ENCODE data around the gene FAM13A.

FAM13A gene

GRCh38 chr4:88897752-88898151 is 159.2 kb downstream of the FAM13A start:
- TF ChIP-seq TAF1 (IDR thresholded peaks at IDR 0.05; ENCODE audit: low read depth) (no peak), RAD21 (IDR thresholded peaks at IDR 0.05; ENCODE audit: low read depth) (no peak), CREB1 (IDR thresholded peaks at IDR 0.05; ENCODE audit: low read depth) (no peak), TCF12 (IDR thresholded peaks at IDR 0.05; ENCODE audit: low read depth) (no peak), YY1 (IDR thresholded peaks at IDR 0.05; ENCODE audit: low read depth) (no peak), MAX (IDR thresholded peaks at IDR 0.05) (no peak), EGR1 (IDR thresholded peaks at IDR 0.05) (no peak), ZBTB7A (IDR thresholded peaks at IDR 0.05; ENCODE audit: low read depth) (no peak), NFIC (IDR thresholded peaks at IDR 0.05) (no peak), EP300 (IDR thresholded peaks at IDR 0.05; ENCODE audit: borderline replicate concordance) (no peak), CEBPB (IDR thresholded peaks at IDR 0.05) (no peak), REST (IDR thresholded peaks at IDR 0.05; ENCODE audit: low read depth) (no peak), TEAD4 (IDR thresholded peaks at IDR 0.05) (no peak), FOXM1 (IDR thresholded peaks at IDR 0.05; ENCODE audit: borderline replicate concordance, low read depth) (no peak)
- TF ChIP-seq, protein P1, sequence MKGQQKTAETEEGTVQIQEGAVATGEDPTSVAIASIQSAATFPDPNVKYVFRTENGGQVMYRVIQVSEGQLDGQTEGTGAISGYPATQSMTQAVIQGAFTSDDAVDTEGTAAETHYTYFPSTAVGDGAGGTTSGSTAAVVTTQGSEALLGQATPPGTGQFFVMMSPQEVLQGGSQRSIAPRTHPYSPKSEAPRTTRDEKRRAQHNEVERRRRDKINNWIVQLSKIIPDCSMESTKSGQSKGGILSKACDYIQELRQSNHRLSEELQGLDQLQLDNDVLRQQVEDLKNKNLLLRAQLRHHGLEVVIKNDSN (IDR thresholded peaks at IDR 0.05) = no peak

GRCh38 chr4:88897180-88897579 is 159.8 kb downstream of the FAM13A start:
- TF ChIP-seq MAX (IDR thresholded peaks at IDR 0.05) (no peak), REST (IDR thresholded peaks at IDR 0.05; ENCODE audit: low read depth) (no peak), TCF12 (IDR thresholded peaks at IDR 0.05; ENCODE audit: low read depth) (no peak), EGR1 (IDR thresholded peaks at IDR 0.05) (no peak), EP300 (IDR thresholded peaks at IDR 0.05; ENCODE audit: borderline replicate concordance) (no peak), RAD21 (IDR thresholded peaks at IDR 0.05; ENCODE audit: low read depth) (no peak), NFIC (IDR thresholded peaks at IDR 0.05) (no peak), FOXM1 (IDR thresholded peaks at IDR 0.05; ENCODE audit: borderline replicate concordance, low read depth) (no peak), TEAD4 (IDR thresholded peaks at IDR 0.05) (no peak), YY1 (IDR thresholded peaks at IDR 0.05; ENCODE audit: low read depth) (no peak), CEBPB (IDR thresholded peaks at IDR 0.05) (no peak)
- TF ChIP-seq, protein P1 (IDR thresholded peaks at IDR 0.05) = no peak

GRCh38 chr4:88893961-88894360 is 163.0 kb downstream of the FAM13A start:
- TF ChIP-seq TEAD4 (IDR thresholded peaks at IDR 0.05) (no peak), ZBTB7A (IDR thresholded peaks at IDR 0.05; ENCODE audit: low read depth) (no peak), MAX (IDR thresholded peaks at IDR 0.05) (no peak), CEBPB (IDR thresholded peaks at IDR 0.05) (no peak), TAF1 (IDR thresholded peaks at IDR 0.05; ENCODE audit: low read depth) (no peak), TCF12 (IDR thresholded peaks at IDR 0.05; ENCODE audit: low read depth) (no peak), RAD21 (IDR thresholded peaks at IDR 0.05; ENCODE audit: low read depth) (no peak), EP300 (IDR thresholded peaks at IDR 0.05; ENCODE audit: borderline replicate concordance) (no peak), YY1 (IDR thresholded peaks at IDR 0.05; ENCODE audit: low read depth) (no peak), CREB1 (IDR thresholded peaks at IDR 0.05; ENCODE audit: low read depth) (no peak), FOXM1 (IDR thresholded peaks at IDR 0.05; ENCODE audit: borderline replicate concordance, low read depth) (no peak), NFIC (IDR thresholded peaks at IDR 0.05) (no peak)
- TF ChIP-seq, protein P1 (IDR thresholded peaks at IDR 0.05) = no peak

- TF ChIP-seq TEAD4 (IDR thresholded peaks at IDR 0.05) (no peak), RAD21 (IDR thresholded peaks at IDR 0.05; ENCODE audit: low read depth) (no peak), TAF1 (IDR thresholded peaks at IDR 0.05; ENCODE audit: low read depth) (no peak), EGR1 (IDR thresholded peaks at IDR 0.05) (no peak), TCF12 (IDR thresholded peaks at IDR 0.05; ENCODE audit: low read depth) (no peak), NFIC (IDR thresholded peaks at IDR 0.05) (no peak), CEBPB (IDR thresholded peaks at IDR 0.05) (no peak), REST (IDR thresholded peaks at IDR 0.05; ENCODE audit: low read depth) (no peak), FOXM1 (IDR thresholded peaks at IDR 0.05; ENCODE audit: borderline replicate concordance, low read depth) (no peak), ZBTB7A (IDR thresholded peaks at IDR 0.05; ENCODE audit: low read depth) (no peak), CREB1 (IDR thresholded peaks at IDR 0.05; ENCODE audit: low read depth) (no peak), EP300 (IDR thresholded peaks at IDR 0.05; ENCODE audit: borderline replicate concordance) (no peak), YY1 (IDR thresholded peaks at IDR 0.05; ENCODE audit: low read depth) (no peak), MAX (IDR thresholded peaks at IDR 0.05) (no peak)
- TF ChIP-seq, protein P1 (IDR thresholded peaks at IDR 0.05) = no peak
Observed at GRCh38 chr4:88892646-88893045, 164.3 kb downstream of the FAM13A start.
